ENCODE measurements around the gene GMEB1.

The GMEB1 gene

DNA sequence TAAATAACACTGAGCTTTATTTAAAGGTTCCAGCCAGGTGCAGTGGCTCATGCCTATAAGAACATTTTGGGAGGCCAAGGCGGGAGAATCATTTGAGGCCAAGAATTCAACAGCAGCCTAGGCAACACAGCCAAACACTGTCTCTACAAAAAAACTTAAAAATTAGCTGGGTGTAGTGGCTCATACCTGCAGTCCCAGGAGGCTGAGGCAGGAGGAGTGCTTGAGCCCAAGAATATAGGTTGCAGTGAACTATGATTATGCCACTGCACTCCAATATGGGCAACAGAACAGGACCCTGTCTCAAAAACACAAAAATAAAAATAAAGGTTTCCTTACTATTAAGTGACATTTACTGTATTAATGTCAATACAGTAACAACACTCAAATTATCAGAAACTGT is 27.8 kb upstream of the GMEB1 start:
- Histone ChIP-seq H3K9me3 (ENCODE audit: insufficient read depth, low read depth, low read length) (no peaks in the 10 kb centered on the region), H3F3A (ENCODE audit: low read depth) (peaks cover 4% of the 10 kb centered on the region; the same call in 1 of the 2 replicates), H3K79me2 (ENCODE audit: insufficient read depth, low read length) (0 out of 2 replicates have a peak, but pooled peaks cover 10% of the 10 kb centered on the region), H2AFZ (ENCODE audit: low read length) (no peak overlapping the region), H3K4me1 (ENCODE audit: insufficient read depth, low read length, poor library complexity, severe bottlenecking) (peaks cover 22% of the 10 kb centered on the region), H3K4me3 (ENCODE audit: low read length, poor library complexity, severe bottlenecking) (peak overlapping the region; percentile 88), H4K20me1 (ENCODE audit: insufficient read depth, low read length, poor library complexity, severe bottlenecking) (peaks cover 4% of the 10 kb centered on the region), H3K4me2 (ENCODE audit: low read depth, low read length, poor library complexity, severe bottlenecking) (peak overlapping the region; percentile 85), H3K36me3 (ENCODE audit: insufficient read depth, low read length) (no peaks in the 10 kb centered on the region), H3K9ac (ENCODE audit: low read depth, low read length, poor library complexity, severe bottlenecking) (no peak overlapping the region), H3K27me3 (ENCODE audit: insufficient read depth, low read length, poor library complexity, severe bottlenecking) (no peaks in the 10 kb centered on the region), H3K9me2 (replicated peaks; ENCODE audit: low read depth, low read length) (no peaks in the 10 kb centered on the region)
- TF ChIP-seq, protein P1, sequence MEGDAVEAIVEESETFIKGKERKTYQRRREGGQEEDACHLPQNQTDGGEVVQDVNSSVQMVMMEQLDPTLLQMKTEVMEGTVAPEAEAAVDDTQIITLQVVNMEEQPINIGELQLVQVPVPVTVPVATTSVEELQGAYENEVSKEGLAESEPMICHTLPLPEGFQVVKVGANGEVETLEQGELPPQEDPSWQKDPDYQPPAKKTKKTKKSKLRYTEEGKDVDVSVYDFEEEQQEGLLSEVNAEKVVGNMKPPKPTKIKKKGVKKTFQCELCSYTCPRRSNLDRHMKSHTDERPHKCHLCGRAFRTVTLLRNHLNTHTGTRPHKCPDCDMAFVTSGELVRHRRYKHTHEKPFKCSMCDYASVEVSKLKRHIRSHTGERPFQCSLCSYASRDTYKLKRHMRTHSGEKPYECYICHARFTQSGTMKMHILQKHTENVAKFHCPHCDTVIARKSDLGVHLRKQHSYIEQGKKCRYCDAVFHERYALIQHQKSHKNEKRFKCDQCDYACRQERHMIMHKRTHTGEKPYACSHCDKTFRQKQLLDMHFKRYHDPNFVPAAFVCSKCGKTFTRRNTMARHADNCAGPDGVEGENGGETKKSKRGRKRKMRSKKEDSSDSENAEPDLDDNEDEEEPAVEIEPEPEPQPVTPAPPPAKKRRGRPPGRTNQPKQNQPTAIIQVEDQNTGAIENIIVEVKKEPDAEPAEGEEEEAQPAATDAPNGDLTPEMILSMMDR (conservative IDR thresholded peaks at IDR 0.05; ENCODE audit: low read length): peak; percentile 63
- TF ChIP-seq EZH2phosphoT487 (IDR thresholded peaks at IDR 0.05; ENCODE audit: borderline replicate concordance): no peak

DNA sequence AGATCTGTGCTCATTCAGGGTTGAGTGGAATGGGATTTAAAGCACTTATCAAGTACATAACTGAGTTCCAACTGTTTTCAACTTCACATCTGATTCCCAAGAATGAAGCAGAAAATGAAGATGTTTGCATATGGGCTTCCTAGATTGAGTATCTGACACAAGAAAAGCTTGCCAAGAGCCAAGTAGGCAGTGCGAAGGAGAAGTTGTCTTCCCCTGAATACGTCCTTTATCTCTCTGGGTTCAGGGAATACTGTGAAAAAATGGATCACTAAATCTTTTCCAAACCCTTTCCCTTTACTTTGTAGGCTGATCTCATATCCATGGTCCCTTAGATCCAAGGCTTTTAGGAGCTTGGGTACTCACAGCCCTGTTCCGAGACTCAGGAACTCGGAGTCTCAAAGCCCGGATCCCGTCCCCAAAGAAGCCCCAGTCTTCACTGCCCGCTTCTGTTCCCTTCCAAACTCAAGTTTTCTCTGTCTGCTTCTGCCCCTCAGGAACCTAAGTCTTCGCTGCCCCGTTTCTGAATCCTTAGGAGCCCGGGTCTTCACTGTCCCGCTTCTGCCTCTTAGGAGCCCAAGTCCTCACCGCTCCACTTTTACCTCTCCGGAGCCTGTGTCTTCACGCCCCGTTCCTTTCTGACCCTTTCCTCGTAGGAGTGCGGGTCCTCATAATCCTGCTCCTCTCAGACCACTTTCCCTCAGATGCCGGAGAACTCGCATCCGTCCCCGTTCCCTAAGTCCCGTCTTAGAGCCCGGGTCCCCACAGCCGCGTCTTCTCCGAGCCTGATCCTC is 26.3 kb upstream of the GMEB1 start:
- H3K9me2 ChIP-seq (replicated peaks; ENCODE audit: low read depth, low read length): no peaks in the 10 kb centered on the region
- H3K4me1 ChIP-seq (ENCODE audit: insufficient read depth, low read length, poor library complexity, severe bottlenecking): peaks cover 22% of the 10 kb centered on the region
- peak overlapping the region; percentile 88 for H3K4me3 ChIP-seq (ENCODE audit: low read length, poor library complexity, severe bottlenecking)
- H4K20me1 ChIP-seq (ENCODE audit: insufficient read depth, low read length, poor library complexity, severe bottlenecking): peaks cover 4% of the 10 kb centered on the region
- peak overlapping the region; percentile 86 for H3K9ac ChIP-seq (ENCODE audit: low read depth, low read length, poor library complexity, severe bottlenecking)
- 0 out of 2 replicates have a peak, but pooled peaks cover 10% of the 10 kb centered on the region for H3K79me2 ChIP-seq (ENCODE audit: insufficient read depth, low read length)
- no peaks in the 10 kb centered on the region for H3K9me3 ChIP-seq (ENCODE audit: insufficient read depth, low read depth, low read length)
- TF ChIP-seq EZH2phosphoT487 (IDR thresholded peaks at IDR 0.05; ENCODE audit: borderline replicate concordance): no peak
- TF ChIP-seq, protein P1 (conservative IDR thresholded peaks at IDR 0.05; ENCODE audit: low read length): no peak
- peaks cover 4% of the 10 kb centered on the region; the same call in 1 of the 2 replicates for H3F3A ChIP-seq (ENCODE audit: low read depth)
- peak overlapping the region; percentile 85 for H3K4me2 ChIP-seq (ENCODE audit: low read depth, low read length, poor library complexity, severe bottlenecking)
- no peaks in the 10 kb centered on the region for H3K27me3 ChIP-seq (ENCODE audit: insufficient read depth, low read length, poor library complexity, severe bottlenecking)
- peak overlapping the region; percentile 97 for H2AFZ ChIP-seq (ENCODE audit: low read length)
- H3K36me3 ChIP-seq (ENCODE audit: insufficient read depth, low read length): no peaks in the 10 kb centered on the region

DNA sequence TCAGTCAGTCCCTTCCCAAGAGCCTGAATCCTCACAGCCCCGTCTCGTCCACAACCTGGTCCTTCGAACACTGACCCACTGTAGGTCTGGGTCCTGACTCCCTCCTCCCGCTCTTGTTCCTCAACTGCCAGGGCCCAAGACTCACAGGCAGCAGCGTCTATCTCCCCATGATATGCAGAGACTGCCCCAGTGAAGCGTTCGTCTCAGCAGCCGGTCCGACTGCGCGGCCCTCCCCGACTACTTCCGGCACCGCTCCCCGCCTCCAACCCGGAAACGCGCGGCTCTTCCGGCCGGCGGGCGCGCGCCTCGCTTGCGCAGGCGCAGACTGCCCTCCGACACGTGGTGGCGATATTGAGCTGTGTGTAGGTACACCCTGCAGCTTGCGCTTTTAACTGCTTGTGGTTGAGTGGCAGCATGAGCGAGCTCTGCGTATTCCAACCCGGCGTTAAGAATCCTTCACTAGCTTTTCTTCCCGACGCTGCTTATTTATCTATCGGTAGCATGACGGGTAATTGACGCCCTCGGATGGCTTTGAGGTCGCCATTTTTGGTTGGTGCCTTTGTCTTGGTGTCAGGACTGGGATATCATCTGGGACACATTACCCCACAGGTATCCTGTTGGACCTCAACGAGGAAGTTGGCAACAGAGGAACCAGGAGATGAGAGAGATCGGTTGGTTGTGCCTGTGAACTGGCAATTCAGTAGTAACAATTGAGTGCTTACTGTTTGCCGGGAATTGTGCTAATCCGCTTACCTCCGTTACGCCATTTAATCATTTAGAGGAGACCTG is 25.5 kb upstream of the GMEB1 start, which contains the start of gene TAF12:
Gene TAF12 (minus strand): TSS at position 221 of the 789 bp plus-strand sequence. CDS start 20,986 bp downstream, outside the sequence.
- Histone ChIP-seq H3K4me2 (ENCODE audit: low read depth, low read length, poor library complexity, severe bottlenecking) (peak within 1 kb of the TSS; percentile 85), H3K9ac (ENCODE audit: low read depth, low read length, poor library complexity, severe bottlenecking) (peak within 1 kb of the TSS; percentile 86), H3F3A (ENCODE audit: low read depth) (peaks cover 4% of the 10 kb centered on the region; the same call in 1 of the 2 replicates), H2AFZ (ENCODE audit: low read length) (peak within 1 kb of the TSS; percentile 97), H3K27me3 (ENCODE audit: insufficient read depth, low read length, poor library complexity, severe bottlenecking) (no peaks in the 10 kb centered on the region), H3K36me3 (ENCODE audit: insufficient read depth, low read length) (no peaks in the 10 kb centered on the region), H3K4me1 (ENCODE audit: insufficient read depth, low read length, poor library complexity, severe bottlenecking) (peaks cover 22% of the 10 kb centered on the region), H3K9me3 (ENCODE audit: insufficient read depth, low read depth, low read length) (no peaks in the 10 kb centered on the region), H4K20me1 (ENCODE audit: insufficient read depth, low read length, poor library complexity, severe bottlenecking) (peaks cover 4% of the 10 kb centered on the region), H3K4me3 (ENCODE audit: low read length, poor library complexity, severe bottlenecking) (peak within 1 kb of the TSS; percentile 88), H3K79me2 (ENCODE audit: insufficient read depth, low read length) (0 out of 2 replicates have a peak, but pooled peaks cover 10% of the 10 kb centered on the region), H3K9me2 (replicated peaks; ENCODE audit: low read depth, low read length) (no peaks in the 10 kb centered on the region)
- no peak for TF ChIP-seq EZH2phosphoT487 (IDR thresholded peaks at IDR 0.05; ENCODE audit: borderline replicate concordance)
- TF ChIP-seq, protein P1 (conservative IDR thresholded peaks at IDR 0.05; ENCODE audit: low read length): peak; percentile 42
